GM21576 (cell line): Measurements from ENCODE around the gene BICRA.
"Not testable (repeated sequence)": the region's sequence is repeated elsewhere in the genome, so short reads cannot be mapped to it uniquely, and the experiment has no call there.

Experiments used
- ATAC-seq: cut with Tn5 transposase; IDR thresholded peaks from one replicate; pipeline ENCODE4 v1.9.1; 2021; ENCODE audit warnings: mild to moderate bottlenecking, moderate library complexity; ENCODE audit not compliant: unreplicated experiment

Gene BICRA

DNA sequence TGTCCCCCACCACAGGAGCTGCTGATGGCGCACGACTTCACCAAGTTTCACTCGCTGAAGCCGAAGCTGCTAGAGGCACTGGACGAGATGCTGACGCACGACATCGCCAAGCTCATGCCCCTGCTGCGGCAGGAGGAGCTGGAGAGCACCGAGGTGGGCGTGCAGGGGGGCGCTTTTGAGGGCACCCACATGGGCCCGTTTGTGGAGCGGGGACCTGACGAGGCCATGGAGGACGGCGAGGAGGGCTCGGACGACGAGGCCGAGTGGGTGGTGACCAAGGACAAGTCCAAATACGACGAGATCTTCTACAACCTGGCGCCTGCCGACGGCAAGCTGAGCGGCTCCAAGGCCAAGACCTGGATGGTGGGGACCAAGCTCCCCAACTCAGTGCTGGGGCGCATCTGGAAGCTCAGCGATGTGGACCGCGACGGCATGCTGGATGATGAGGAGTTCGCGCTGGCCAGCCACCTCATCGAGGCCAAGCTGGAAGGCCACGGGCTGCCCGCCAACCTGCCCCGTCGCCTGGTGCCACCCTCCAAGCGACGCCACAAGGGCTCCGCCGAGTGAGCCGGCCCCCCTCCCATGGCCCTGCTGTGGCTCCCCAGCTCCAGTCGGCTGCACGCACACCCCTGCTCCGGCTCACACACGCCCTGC, 132.1 kb downstream of the BICRA start:
- no peak for ATAC-seq

GRCh38 chr19:47741544-47742140, 132.7 kb downstream of the BICRA start:
- ATAC-seq, result no peak

GRCh38 chr19:47742634-47743033, 133.7 kb downstream of the BICRA start:
- ATAC-seq, result no peak

DNA sequence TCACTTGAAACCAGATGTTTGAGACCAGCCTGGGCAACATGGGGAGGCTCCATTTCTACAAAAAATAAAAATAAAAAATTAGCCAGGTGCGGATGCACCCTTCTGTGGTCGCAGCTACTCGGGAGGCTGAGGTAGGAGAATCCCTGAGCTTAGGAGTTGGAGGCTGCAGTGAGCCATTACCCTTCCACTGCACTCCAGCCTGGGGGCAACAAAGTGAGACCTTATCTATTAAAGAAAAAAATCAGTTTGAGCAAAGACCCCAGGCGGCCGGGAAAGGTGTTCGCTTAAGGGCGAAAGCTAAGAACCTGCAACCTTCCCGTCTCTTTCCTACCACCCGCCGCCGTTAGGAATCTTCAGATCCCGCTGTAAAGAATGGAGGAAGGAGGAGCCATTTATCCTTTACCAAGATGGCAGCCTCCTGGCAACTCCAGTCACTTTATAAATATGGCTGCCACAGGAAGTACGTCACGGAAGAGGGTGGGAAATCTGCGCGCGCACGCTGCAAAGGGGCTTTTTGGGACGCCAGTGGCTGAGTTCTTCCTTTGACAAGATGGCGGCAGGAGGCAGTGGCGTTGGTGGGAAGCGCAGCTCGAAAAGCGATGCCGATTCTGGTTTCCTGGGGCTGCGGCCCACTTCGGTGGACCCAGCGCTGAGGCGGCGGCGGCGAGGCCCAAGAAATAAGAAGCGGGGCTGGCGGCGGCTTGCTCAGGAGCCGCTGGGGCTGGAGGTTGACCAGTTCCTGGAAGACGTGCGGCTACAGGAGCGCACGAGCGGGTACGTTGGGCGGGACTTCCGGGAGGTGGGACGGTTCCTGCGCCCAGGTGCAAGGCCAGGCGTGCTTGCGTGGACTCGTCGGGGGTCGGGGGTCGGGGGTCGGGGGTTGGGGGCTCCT, 136.3 kb downstream of the BICRA start, which contains the start of gene NOP53:
NOP53 (plus strand) TSS at position 537 of the 892 bp plus-strand sequence; CDS start at position 551, 14 bp downstream.
- peak; percentile 61 for ATAC-seq

DNA sequence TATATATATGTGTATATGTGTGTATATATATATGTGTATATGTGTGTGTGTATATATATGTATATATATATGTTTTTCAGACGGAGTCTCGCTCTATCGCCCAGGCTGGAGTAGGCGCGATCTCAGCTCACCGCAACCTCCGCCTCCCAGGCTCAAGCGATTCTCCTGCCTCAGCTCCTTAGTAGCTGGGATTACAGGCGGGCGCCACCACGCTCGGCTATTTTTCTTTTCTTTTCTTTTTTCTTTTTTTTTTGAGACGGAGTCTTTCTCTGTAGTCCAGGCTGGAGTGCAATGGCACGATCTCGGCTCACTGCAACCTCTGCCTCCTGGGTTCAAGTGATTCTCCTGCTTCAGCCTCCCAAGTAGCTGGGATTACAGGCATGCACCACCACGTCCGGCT, 137.2 kb downstream of the BICRA start:
- not testable (repeated sequence) for ATAC-seq

GRCh38 chr19:47749326-47749725, 140.4 kb downstream of the BICRA start:
- no peak for ATAC-seq

DNA sequence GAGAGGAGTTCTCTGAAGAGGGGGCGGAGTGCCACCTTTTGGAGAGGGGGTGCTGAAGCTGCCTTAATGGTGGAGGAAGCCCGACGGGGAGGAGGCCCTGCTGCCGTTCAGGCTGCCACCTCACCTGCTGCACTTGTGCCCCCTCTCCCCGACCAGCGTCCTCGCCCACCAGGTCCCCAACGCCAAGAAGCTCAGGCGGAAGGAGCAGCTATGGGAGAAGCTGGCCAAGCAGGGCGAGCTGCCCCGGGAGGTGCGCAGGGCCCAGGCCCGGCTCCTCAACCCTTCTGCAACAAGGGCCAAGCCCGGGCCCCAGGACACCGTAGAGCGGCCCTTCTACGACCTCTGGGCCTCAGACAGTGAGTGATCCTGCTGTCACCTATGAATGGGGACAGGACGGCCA, 141.8 kb downstream of the BICRA start:
- ATAC-seq, result no peak

GRCh38 chr19:47752440-47753211, 143.7 kb downstream of the BICRA start:
- ATAC-seq, result no peak
